ENCODE results near the gene S100A8. TPM values are rescaled to one million over a fixed set of nuclear protein-coding genes. Genes with fewer than 3 reads are reported as not detected.
A peak's percentile ranks its signal among the peaks of the same experiment; 100 is the strongest.

The S100A8 gene
- polyA plus RNA-seq, 3 donors: 4,193 to 30,135 (median 27,689) TPM

- Histone ChIP-seq H3K27ac (ENCODE audit: low read depth in 1 of 2, low read length in 2 of 2) (peak overlapping the region; percentile 78 to 85), H3K36me3 (replicated peaks in 1 of 2; ENCODE audit: control insufficient read depth in 1 of 2, insufficient read depth in 2 of 2, low read length in 2 of 2) (no peaks in the 10 kb centered on the region), H3K79me2 (ENCODE audit: insufficient read depth, low read length) (peaks cover 56% of the 10 kb centered on the region), H3K4me1 (ENCODE audit: control insufficient read depth in 1 of 2, insufficient read depth in 2 of 2, low read length in 2 of 2) (peaks cover 97 to 100% of the 10 kb centered on the region in 2 donors), H3K4me3 (replicated peaks in 1 of 3; ENCODE audit: low read depth in 2 of 3, low read length in 3 of 3) (peak overlapping the region in 1 of 3 experiments; percentile 24), H4K20me1 (ENCODE audit: insufficient read depth, low read length) (peaks cover 4% of the 10 kb centered on the region), H3K9me3 (replicated peaks in 1 of 2; ENCODE audit: control insufficient read depth in 1 of 2, insufficient read depth in 1 of 2, low read length in 2 of 2) (no peaks in the 10 kb centered on the region), H3K4me2 (replicated peaks; ENCODE audit: extremely low read depth, low read length, poor library complexity, severe bottlenecking) (peak overlapping the region; percentile 54), H2AFZ (ENCODE audit: insufficient read depth, low read depth, low read length, poor library complexity, severe bottlenecking) (no peak overlapping the region), H3K27me3 (ENCODE audit: control insufficient read depth in 2 of 2, insufficient read depth in 2 of 2, low read length in 2 of 2) (no peaks in the 10 kb centered on the region), H3K9ac (ENCODE audit: insufficient read depth, low read length, poor library complexity, severe bottlenecking) (no peak overlapping the region)
- intact Hi-C loops (cut with micrococcal nuclease): loop anchor here in 1 of 2 donors (10.0 kb wide), 1 partner anchor 209 kb away; no protein-coding TSS in a partner anchor
- no peak overlapping the region for H3K4me3 Mint-ChIP-seq
- peaks cover 99% of the 10 kb centered on the region for H3K4me1 Mint-ChIP-seq
- H3K36me3 Mint-ChIP-seq: peaks cover 5 to 16% of the 10 kb centered on the region in 2 donors
- H3K9me3 Mint-ChIP-seq: peaks cover 0 to 3% (median 1%) of the 10 kb centered on the region in 7 donors
- 100% methylated on average over 1 of the region's 6 CpGs for WGBS (ENCODE audit: insufficient coverage)
- TF ChIP-seq, protein P1, sequence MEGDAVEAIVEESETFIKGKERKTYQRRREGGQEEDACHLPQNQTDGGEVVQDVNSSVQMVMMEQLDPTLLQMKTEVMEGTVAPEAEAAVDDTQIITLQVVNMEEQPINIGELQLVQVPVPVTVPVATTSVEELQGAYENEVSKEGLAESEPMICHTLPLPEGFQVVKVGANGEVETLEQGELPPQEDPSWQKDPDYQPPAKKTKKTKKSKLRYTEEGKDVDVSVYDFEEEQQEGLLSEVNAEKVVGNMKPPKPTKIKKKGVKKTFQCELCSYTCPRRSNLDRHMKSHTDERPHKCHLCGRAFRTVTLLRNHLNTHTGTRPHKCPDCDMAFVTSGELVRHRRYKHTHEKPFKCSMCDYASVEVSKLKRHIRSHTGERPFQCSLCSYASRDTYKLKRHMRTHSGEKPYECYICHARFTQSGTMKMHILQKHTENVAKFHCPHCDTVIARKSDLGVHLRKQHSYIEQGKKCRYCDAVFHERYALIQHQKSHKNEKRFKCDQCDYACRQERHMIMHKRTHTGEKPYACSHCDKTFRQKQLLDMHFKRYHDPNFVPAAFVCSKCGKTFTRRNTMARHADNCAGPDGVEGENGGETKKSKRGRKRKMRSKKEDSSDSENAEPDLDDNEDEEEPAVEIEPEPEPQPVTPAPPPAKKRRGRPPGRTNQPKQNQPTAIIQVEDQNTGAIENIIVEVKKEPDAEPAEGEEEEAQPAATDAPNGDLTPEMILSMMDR (IDR thresholded peaks at IDR 0.05): no peak
- peaks cover 0 to 1% (median 0%) of the 10 kb centered on the region in 3 donors for H3K27me3 Mint-ChIP-seq (ENCODE audit: low read depth in 3 of 3)
- peak overlapping the region; percentile 68 to 98 (median 94) for H3K27ac Mint-ChIP-seq
- peak in 1 of 3 donors; percentile 1 for DNase-seq
Observed at GRCh38 chr1:153366261-153366660, 24.6 kb downstream of the S100A8 start.

DNA sequence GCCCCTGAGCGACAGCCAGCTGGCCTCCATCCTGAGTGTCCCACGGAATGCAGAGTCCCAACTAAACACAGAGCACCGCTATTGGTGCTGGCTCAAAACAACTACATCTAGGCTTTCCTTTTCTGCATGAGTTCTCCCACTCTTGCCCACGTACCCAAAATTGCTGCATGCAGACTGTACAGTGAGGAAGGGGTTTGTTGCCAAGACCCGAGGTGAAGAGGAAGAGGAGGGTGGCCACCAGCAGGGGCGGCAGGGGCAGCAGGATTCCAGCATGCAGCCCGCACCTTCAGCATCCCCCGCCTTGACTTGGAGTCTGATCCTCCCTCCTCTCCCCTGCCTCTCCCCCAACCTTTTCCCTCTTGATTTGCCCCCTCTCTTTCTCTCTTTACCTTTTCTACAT is 25.2 kb downstream of the S100A8 start:
- Mint-ChIP-seq H3K27me3 (ENCODE audit: low read depth in 3 of 3) (peaks cover 0 to 1% (median 0%) of the 10 kb centered on the region in 3 donors), H3K9me3 (peaks cover 0 to 2% (median 0%) of the 10 kb centered on the region in 7 donors), H3K27ac (peak overlapping the region; percentile 68 to 98 (median 94)), H3K4me3 (peak overlapping the region in 1 of 2 donors; percentile 13), H3K36me3 (peaks cover 7 to 16% of the 10 kb centered on the region in 2 donors), H3K4me1 (peaks cover 99% of the 10 kb centered on the region)
- Histone ChIP-seq H3K4me1 (ENCODE audit: control insufficient read depth in 1 of 2, insufficient read depth in 2 of 2, low read length in 2 of 2) (peaks cover 97 to 100% of the 10 kb centered on the region in 2 donors), H3K4me3 (replicated peaks in 1 of 3; ENCODE audit: low read depth in 2 of 3, low read length in 3 of 3) (peak overlapping the region in 1 of 3 experiments; percentile 24), H4K20me1 (ENCODE audit: insufficient read depth, low read length) (peaks cover 10% of the 10 kb centered on the region), H3K27ac (ENCODE audit: low read depth in 1 of 2, low read length in 2 of 2) (peak overlapping the region; percentile 78 to 85), H3K9ac (ENCODE audit: insufficient read depth, low read length, poor library complexity, severe bottlenecking) (no peak overlapping the region), H3K36me3 (replicated peaks in 1 of 2; ENCODE audit: control insufficient read depth in 1 of 2, insufficient read depth in 2 of 2, low read length in 2 of 2) (peaks cover 4 to 5% of the 10 kb centered on the region in 2 donors), H2AFZ (ENCODE audit: insufficient read depth, low read depth, low read length, poor library complexity, severe bottlenecking) (peak overlapping the region; percentile 3), H3K4me2 (replicated peaks; ENCODE audit: extremely low read depth, low read length, poor library complexity, severe bottlenecking) (peak overlapping the region; percentile 32), H3K79me2 (ENCODE audit: insufficient read depth, low read length) (peaks cover 56% of the 10 kb centered on the region), H3K27me3 (ENCODE audit: control insufficient read depth in 2 of 2, insufficient read depth in 2 of 2, low read length in 2 of 2) (no peaks in the 10 kb centered on the region), H3K9me3 (replicated peaks in 1 of 2; ENCODE audit: control insufficient read depth in 1 of 2, insufficient read depth in 1 of 2, low read length in 2 of 2) (no peaks in the 10 kb centered on the region)
- intact Hi-C loops (cut with micrococcal nuclease): loop anchor here (1.0 to 10.0 kb wide), 2 partner anchors 9 to 209 kb away; no protein-coding TSS in a partner anchor
- WGBS (ENCODE audit: insufficient coverage): 100% methylated on average over 3 of the region's 8 CpGs
- TF ChIP-seq, protein P1 (IDR thresholded peaks at IDR 0.05): no peak
- no peak for DNase-seq

All from CD14-positive monocyte (primary cell).